Small intestine (tissue), 7 donors: ENCODE results near the gene WEE1. TPM values are rescaled to one million over a fixed set of nuclear protein-coding genes. Genes with fewer than 3 reads are reported as not detected.

Source experiments
- DNase-seq, 2 donors: peaks; one replicate each; pipeline versions ENCODE4 v3.0.0 to v3.0.0-alpha.2; 2013
- FAIRE-seq: peaks from 2 replicates; lab custom pipeline; 2012; peaks lifted over from hg19 to GRCh38; lab: Jason Lieb, UNC
- H3K27ac ChIP-seq, 3 donors: one replicate each; pipeline ENCODE4 v1.5.1; 2013; ENCODE audit warnings: low read length in 2 of 3, mild to moderate bottlenecking in 2 of 3, control low read depth in 1 of 3, inconsistent platforms in 1 of 3, low read depth in 1 of 3, moderate library complexity in 1 of 3
- H3K27me3 ChIP-seq, 3 donors: one replicate each; pipeline ENCODE4 v1.6.1; 2013; ENCODE audit warnings: low read length in 3 of 3, inconsistent platforms in 1 of 3; ENCODE audit not compliant: control insufficient read depth in 3 of 3, insufficient read depth in 3 of 3
- H3K36me3 ChIP-seq, 3 donors: one replicate each; pipeline ENCODE4 v1.6.1; 2013; ENCODE audit warnings: low read length in 3 of 3, inconsistent platforms in 1 of 3, low read depth in 1 of 3, mild to moderate bottlenecking in 1 of 3, moderate library complexity in 1 of 3; ENCODE audit not compliant: control insufficient read depth in 3 of 3, insufficient read depth in 2 of 3
- H3K4me1 ChIP-seq, 3 donors: one replicate each; pipeline ENCODE4 v1.6.1; 2013; ENCODE audit warnings: low read length in 2 of 3, inconsistent platforms in 1 of 3, low read depth in 1 of 3, mild to moderate bottlenecking in 1 of 3, moderate library complexity in 1 of 3; ENCODE audit not compliant: control insufficient read depth in 3 of 3, insufficient read depth in 2 of 3
- H3K4me3 ChIP-seq, 3 donors: one replicate each; pipeline ENCODE4 v1.5.1; 2013; ENCODE audit warnings: low read length in 3 of 3, control low read depth in 1 of 3, inconsistent platforms in 1 of 3, low read depth in 1 of 3, mild to moderate bottlenecking in 1 of 3, moderate library complexity in 1 of 3
- H3K9me3 ChIP-seq, 2 donors: one replicate each; pipeline ENCODE4 v1.6.1; 2013; ENCODE audit warnings: low read depth in 1 of 2, low read length in 1 of 2; ENCODE audit not compliant: control insufficient read depth in 2 of 2, insufficient read depth in 1 of 2
- WGBS, 3 donors: extraction: QIAGEN DNeasy Blood & Tissue Kit; methylation state at CpG; one replicate each; pipeline ENCODE4 v1.1.7; 2013; 5-methylcytosine and 5-hydroxymethylcytosine counted together
- polyA plus RNA-seq, 4 donors: library from polyadenylated mRNA; stranded (reverse) in 3 of 4; unstranded in 1 of 4; fragments of 200-250 nt in 3 of 4; fragments of 120-200 nt in 1 of 4; gene quantifications; one replicate each; pipeline versions ENCODE4 v1.2.1 to v1.2.3, GENCODE V29; 2013
- donor health status: healthy with polysubstance abuse.
- donor health status: control.
- donor health status: control.
- donor health status: Bipolar disorder and iron deficiency.
- donor health status: healthy.

WEE1 gene
- polyA plus RNA-seq, 4 donors = 4.6 to 71.3 (median 8.0) TPM

DNA sequence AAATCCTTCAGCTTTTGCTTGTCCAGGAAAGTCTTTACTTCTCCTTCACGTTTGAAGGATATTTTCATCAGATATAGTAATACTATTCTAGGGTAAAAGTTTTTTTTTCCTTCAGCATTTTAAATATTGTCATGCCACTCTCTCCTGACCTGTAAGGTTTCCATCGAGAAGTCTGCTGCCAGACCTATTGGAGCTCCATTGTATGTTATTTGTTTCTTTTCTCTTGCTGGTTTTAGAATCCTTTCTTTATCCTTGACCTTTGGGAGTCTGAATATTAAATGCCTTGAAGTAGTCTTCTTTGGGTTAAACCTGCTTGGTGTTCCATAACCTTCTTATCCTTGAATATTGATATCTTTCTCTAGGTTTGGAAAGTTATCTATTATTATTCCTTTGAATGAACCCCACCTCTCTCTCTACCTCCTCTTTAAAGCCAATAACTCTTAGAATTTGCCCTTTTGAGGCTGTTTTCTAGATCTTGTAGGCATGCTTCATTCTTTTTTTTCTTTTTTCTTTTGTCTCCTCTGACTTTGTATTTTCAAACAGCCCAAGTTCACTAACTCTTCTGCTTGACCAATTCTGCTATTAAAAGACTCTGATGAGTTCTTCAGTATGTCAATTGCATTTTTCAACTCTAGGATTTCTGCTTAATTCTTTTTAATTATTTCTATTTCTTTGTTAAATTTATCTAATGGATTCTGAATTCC, 12.0 kb upstream of the WEE1 start:
- FAIRE-seq = no peak
- H3K27me3 ChIP-seq = no peaks in the 10 kb centered on the region
- peaks cover 0 to 6% of the 10 kb centered on the region in 2 donors for H3K9me3 ChIP-seq

DNA sequence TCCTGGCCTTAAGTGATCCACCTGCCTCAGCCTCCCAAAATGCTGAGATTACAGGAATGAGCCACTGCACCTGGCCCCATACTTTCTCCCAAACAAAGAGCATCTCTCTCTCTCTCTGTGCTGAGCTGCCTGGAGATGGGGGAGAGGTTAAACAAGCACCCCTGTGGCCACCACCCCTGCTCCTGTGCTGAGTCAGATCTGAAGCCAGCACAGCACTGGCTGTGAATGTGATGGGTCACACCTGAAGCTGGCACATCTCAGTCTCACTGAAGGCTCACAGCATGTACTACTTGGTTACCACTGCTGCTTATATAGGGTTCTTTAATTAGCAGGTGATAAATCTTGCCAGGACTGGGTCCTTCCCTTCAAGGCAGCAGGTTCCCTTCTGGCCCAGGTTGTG, 10.8 kb upstream of the WEE1 start:
- no peaks in the 10 kb centered on the region for H3K27me3 ChIP-seq
- FAIRE-seq = no peak
- DNase-seq = no peak
- H3K4me3 ChIP-seq = no peak overlapping the region
- H3K4me1 ChIP-seq = peaks cover 0 to 29% (median 2%) of the 10 kb centered on the region in 3 donors
- peaks cover 0 to 3% (median 2%) of the 10 kb centered on the region in 3 donors for H3K36me3 ChIP-seq
- no peak overlapping the region for H3K27ac ChIP-seq
- H3K9me3 ChIP-seq = peaks cover 0 to 6% of the 10 kb centered on the region in 2 donors

More for the DNA sequence above, 12.0 kb upstream of the WEE1 start:
- WGBS, 3 donors = 94 to 96% (median 96%) methylated on average over 2 of the region's 2 CpGs
- DNase-seq = no peak
- Histone ChIP-seq H3K4me3 (no peak overlapping the region), H3K27ac (no peak overlapping the region), H3K36me3 (peaks cover 0 to 3% (median 2%) of the 10 kb centered on the region in 3 donors), H3K4me1 (peaks cover 0 to 17% (median 0%) of the 10 kb centered on the region in 3 donors)

DNA sequence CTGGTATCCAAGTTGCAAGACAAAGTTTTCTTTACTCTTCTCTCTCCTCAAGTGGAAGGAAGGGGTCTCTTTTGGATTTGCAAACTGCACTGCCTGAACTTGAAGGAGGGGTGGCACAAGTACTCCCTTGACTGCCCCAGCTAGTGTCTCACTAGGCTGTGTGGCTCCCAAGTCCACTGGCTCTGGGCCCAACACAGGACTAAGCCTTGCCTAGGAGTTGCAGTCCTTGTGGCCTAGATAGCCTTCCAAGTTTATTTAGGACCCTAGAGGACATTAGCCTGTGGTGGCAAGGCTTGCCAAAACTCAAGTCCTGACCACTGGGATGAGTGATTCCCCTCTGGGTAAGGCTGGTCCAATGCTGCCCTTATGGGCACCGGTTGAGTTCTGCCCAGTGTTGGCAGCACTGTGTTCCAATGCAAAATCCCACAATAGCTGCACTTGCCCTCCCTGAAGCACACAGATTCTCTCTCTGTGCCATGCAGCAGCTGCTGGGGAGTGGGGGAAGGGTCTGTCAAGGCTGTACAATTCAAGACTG, 10.2 kb upstream of the WEE1 start:
- Histone ChIP-seq H3K4me1 (peaks cover 0 to 33% (median 2%) of the 10 kb centered on the region in 3 donors), H3K27ac (no peak overlapping the region), H3K9me3 (peaks cover 0 to 6% of the 10 kb centered on the region in 2 donors), H3K36me3 (peaks cover 0 to 3% (median 2%) of the 10 kb centered on the region in 3 donors), H3K4me3 (no peak overlapping the region), H3K27me3 (no peaks in the 10 kb centered on the region)
- DNase-seq (no peak), FAIRE-seq (no peak)
- 89 to 95% (median 89%) methylated on average over 1 of the region's 1 CpG for WGBS, 3 donors

DNA sequence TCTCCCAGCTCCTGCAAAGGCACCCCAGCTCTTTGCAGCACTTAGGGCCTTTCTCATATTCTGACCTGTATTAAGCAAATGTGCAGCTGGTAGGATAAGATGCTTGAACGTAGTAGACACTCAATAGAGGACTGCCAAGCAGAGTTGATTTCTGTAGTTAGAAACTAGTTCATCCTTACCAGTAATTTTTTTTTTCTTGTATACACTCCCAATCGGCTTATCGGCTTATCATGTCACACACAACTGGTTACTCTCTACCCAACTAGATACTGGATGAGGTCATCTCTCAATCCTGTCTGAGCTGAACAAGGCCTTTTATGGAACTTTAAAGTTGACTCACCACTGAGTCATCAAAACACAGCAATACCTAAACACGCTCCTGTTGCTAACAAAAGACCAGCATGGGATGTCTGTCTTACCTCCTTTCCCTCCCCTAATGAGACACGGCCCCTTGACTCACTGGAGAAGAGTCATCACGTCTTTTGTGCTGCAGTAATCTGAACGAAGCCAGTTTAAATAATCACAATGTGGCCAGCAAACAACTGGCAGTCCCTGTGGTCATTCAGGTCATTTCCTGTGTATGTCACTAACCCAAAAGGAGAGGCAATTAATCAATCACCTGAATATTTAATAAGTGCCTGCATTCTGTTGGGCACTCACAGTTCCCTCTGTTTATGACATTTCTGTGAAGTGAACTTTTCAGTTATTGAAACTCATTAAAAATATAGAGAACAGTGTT, 7.5 kb upstream of the WEE1 start:
- H3K4me1 ChIP-seq = peaks cover 5 to 57% (median 7%) of the 10 kb centered on the region in 3 donors
- H3K27me3 ChIP-seq = no peaks in the 10 kb centered on the region
- peaks cover 0 to 3% (median 2%) of the 10 kb centered on the region in 3 donors for H3K36me3 ChIP-seq
- peak overlapping the region; percentile 70 to 95 (median 73) for H3K27ac ChIP-seq
- 0 to 14% (median 7%) methylated on average over 7 of the region's 7 CpGs for WGBS, 3 donors
- DNase-seq (peak; percentile 93 to 96), FAIRE-seq (no peak)
- H3K9me3 ChIP-seq = peaks cover 0 to 3% of the 10 kb centered on the region in 2 donors
- no peak overlapping the region for H3K4me3 ChIP-seq

DNA sequence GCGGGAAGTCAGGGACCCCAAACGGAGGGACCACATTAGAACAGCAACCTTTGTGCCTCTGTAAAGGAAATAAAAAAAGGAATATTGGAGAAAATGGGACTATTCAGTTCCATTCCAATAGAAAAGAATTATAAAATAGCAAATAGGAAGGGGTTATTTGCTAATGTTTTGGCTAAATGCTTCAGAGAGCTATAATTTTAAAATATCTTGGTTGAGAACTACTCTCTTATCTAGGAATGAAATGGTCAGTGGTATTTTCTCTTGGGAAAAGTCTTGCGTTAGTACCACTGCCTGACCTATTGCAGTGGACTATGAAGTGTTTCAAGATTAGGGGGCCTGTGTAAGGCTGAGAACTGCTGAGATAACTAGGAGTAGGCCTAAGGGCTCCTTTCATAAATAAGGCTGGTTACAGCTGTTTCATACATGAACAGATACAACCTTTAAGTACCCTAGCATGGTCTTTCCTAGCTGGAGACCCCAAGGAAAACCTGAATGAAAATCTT, 6.9 kb upstream of the WEE1 start:
- Histone ChIP-seq H3K9me3 (no peaks in the 10 kb centered on the region), H3K36me3 (peaks cover 0 to 3% (median 2%) of the 10 kb centered on the region in 3 donors), H3K27me3 (no peaks in the 10 kb centered on the region), H3K4me3 (no peak overlapping the region), H3K4me1 (peaks cover 5 to 61% (median 7%) of the 10 kb centered on the region in 3 donors), H3K27ac (peak overlapping the region; percentile 70 to 95 (median 73))
- no peak for FAIRE-seq
- DNase-seq = peak in 1 of 2 donors; percentile 62
- WGBS, 3 donors = 79 to 81% (median 79%) methylated on average over 3 of the region's 3 CpGs

DNA sequence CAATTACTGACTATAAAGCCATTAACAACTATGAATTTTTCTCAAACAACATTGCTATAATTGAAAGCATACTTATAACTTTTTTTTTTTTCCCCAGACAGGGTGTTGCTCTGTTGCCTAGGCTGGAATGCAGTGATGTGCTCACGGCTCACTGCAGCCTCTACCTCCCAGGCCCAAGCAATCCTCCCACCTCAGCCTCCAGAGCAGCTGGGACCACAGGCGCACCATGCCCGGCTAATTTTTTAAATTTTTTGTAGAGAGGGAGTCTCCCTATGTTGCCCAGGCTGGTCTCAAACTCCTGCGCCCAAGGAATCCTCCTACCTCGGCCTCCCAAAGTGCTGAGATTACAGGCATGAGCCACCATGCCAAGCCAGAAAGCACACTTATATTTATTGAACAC, 6.1 kb upstream of the WEE1 start:
- Histone ChIP-seq H3K27me3 (no peaks in the 10 kb centered on the region), H3K9me3 (no peaks in the 10 kb centered on the region), H3K36me3 (peaks cover 0 to 3% (median 0%) of the 10 kb centered on the region in 3 donors), H3K4me1 (peaks cover 5 to 67% (median 7%) of the 10 kb centered on the region in 3 donors), H3K27ac (peak overlapping the region in 2 of 3 donors; percentile 3 to 95), H3K4me3 (no peak overlapping the region)
- 91 to 93% (median 92%) methylated on average over 5 of the region's 5 CpGs for WGBS, 3 donors
- no peak for DNase-seq
- no peak for FAIRE-seq

DNA sequence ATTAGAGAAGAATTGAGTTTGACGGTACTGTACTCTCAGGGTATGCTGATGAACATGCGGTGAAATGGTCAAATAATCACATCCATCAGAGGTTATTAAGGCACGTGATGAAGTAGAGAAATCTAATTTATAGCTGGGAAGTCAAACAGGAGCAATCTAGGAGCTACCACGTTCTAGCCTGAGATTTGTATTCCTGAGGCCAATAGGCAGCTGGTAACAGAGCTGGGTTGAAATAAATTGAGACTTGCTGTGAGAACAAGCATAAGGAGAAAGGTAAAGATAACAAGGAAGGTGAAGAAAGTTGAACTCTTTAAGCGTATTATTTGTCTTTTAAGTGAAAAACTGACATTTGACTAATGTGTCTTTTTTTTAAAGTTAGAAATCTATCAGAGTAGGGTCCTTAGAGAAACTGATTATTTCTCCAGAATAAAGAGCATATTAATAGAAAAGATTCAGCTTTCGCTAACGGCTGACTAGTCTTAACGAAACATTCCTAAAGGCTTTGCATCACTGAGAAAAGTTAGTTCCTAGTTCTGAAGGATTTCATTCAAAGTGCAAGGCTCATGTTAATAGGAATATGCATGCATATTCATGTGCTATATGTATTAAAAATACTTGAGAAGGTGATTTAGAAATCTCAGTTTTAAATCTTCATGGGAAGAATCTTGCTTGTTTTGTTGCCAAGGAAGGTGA, 5.2 kb upstream of the WEE1 start:
- H3K4me1 ChIP-seq = peaks cover 5 to 70% (median 7%) of the 10 kb centered on the region in 3 donors
- no peaks in the 10 kb centered on the region for H3K27me3 ChIP-seq
- H3K9me3 ChIP-seq = no peaks in the 10 kb centered on the region
- H3K36me3 ChIP-seq = peaks cover 0 to 2% (median 0%) of the 10 kb centered on the region in 3 donors
- FAIRE-seq (no peak), DNase-seq (peak in 1 of 2 donors; percentile 36)
- H3K27ac ChIP-seq = peak overlapping the region; percentile 88 to 95 (median 89)
- H3K4me3 ChIP-seq = no peak overlapping the region
- WGBS, 3 donors = 39 to 63% (median 50%) methylated on average over 8 of the region's 8 CpGs
